Nasal cavity respiratory epithelium epithelial cell of viscerocranial mucosa (primary cell): ENCODE results near the gene KRTAP25-1. TPM values are rescaled to one million over a fixed set of nuclear protein-coding genes. Genes with fewer than 3 reads are reported as not detected.

Experiments
- total RNA-seq: library from RNA; depleted of rRNA; stranded (reverse); fragments of >200 nt; gene quantifications from 2 replicates; pipeline ENCODE4 v1.2.3, GENCODE V29; 2014

Gene KRTAP25-1, protein sequence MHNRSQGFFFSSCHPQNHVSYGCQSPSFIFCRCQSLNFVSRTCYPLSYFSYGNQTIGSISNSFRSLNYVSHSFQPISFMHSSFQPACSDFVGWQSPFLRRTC
- not detected in 2 replicates for total RNA-seq

GRCh38 chr21:30289215-30289614 is at the start of gene KRTAP25-1:
TSS of gene KRTAP25-1 (minus strand) at chr21:30289514. CDS start at chr21:30289490, 24 bp downstream.

DNA sequence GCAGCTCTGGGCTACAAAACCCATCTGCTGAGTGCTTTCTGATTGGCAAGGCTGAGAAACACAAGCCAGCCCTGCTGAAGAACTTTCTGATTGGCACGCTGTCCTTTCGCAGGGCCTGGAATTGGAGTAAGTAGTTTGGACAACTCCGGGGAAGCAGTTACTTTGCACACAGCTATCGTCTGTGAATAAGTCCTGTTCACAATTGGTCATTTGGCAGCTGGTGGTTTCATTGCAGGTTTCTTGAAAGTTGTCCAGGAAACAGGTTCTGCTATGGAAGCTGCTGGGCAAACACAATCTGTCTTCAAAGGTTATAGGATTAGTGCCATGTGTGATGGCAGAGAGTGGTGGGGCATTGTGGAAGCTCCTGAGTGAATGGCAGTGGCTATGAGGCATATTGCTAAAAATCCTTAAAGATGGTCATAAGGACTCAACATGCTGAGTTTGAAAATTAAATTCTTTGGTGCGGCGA is 48.0 kb upstream of the KRTAP25-1 start, which contains the start of gene KRTAP27-1:
KRTAP27-1 (minus strand) TSS at position 419 of the 469 bp plus-strand sequence; CDS start at position 393, 26 bp downstream.

DNA sequence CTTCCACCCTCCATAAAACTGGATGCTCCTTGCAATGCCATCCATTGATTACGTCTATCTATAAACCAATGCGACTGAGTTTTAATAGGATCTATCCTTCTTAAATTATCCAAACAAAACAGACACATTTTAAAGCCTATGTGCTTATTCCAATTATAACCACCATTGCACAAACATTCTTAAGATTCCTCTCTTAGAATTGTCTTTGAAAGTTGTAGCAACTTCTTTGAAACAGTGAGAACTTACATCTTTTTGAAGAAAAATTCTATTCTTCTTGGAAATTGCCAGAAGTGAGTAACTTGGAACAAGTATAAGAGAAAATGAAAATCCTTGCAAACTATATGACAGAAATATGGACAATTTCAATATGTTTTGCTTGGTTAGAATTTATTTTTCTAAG is 30.9 kb upstream of the KRTAP25-1 start, which contains the start of gene KRTAP26-1:
KRTAP26-1 (minus strand) TSS at position 101 of the 400 bp plus-strand sequence. CDS start 280 bp downstream, outside the sequence.

GRCh38 chr21:30282850-30283249 is 6.5 kb downstream of the KRTAP25-1 start, which contains the start of gene KRTAP24-1:
TSS of gene KRTAP24-1 (minus strand) at chr21:30282950. CDS start at chr21:30282932, 18 bp downstream.

Other genes starting within 250 kb of the KRTAP25-1 start
- 1.4 TPM in 1 of 2 replicates, not detected in the other for gene CLDN17, start 122.7 kb downstream of the KRTAP25-1 start, total RNA-seq
- gene CLDN8, start 73.4 kb downstream of the KRTAP25-1 start, total RNA-seq: 0.14 TPM in 1 of 2 replicates, not detected in the other
- gene KRTAP24-1, start 6.6 kb downstream of the KRTAP25-1 start, total RNA-seq: not detected in 2 replicates
- gene KRTAP26-1, start 30.8 kb upstream of the KRTAP25-1 start, total RNA-seq: not detected in 2 replicates
- gene KRTAP27-1, start 48.2 kb upstream of the KRTAP25-1 start, total RNA-seq: not detected in 2 replicates
- not detected in 2 replicates for gene KRTAP23-1, start 59.1 kb upstream of the KRTAP25-1 start, total RNA-seq
- gene KRTAP13-2, start 82.8 kb upstream of the KRTAP25-1 start, total RNA-seq: not detected in 2 replicates
- gene KRTAP13-1, start 106.5 kb upstream of the KRTAP25-1 start, total RNA-seq: not detected in 2 replicates
- gene KRTAP13-3, start 136.4 kb upstream of the KRTAP25-1 start, total RNA-seq: not detected in 2 replicates
- gene KRTAP13-4, start 140.7 kb upstream of the KRTAP25-1 start, total RNA-seq: not detected in 2 replicates
- gene KRTAP15-1, start 150.8 kb upstream of the KRTAP25-1 start, total RNA-seq: not detected in 2 replicates
- not detected in 2 replicates for gene KRTAP19-1, start 190.9 kb upstream of the KRTAP25-1 start, total RNA-seq
- not detected in 2 replicates for gene KRTAP19-2, start 197.9 kb upstream of the KRTAP25-1 start, total RNA-seq
- not detected in 2 replicates for gene KRTAP19-3, start 202.5 kb upstream of the KRTAP25-1 start, total RNA-seq
- not detected in 2 replicates for gene KRTAP19-4, start 207.7 kb upstream of the KRTAP25-1 start, total RNA-seq
- gene KRTAP19-5, start 212.6 kb upstream of the KRTAP25-1 start, total RNA-seq: not detected in 2 replicates